Caco-2 (cell line): ENCODE data around the gene TAS2R31. TPM values are rescaled to one million over a fixed set of nuclear protein-coding genes. Genes with fewer than 3 reads are reported as not detected.
A peak's percentile ranks its signal among the peaks of the same experiment; 100 is the strongest.

Source experiments
- BruUV-seq: library from RNA; stranded (reverse); fragments of 400-500 nt; replicated peaks from 2 replicates; lab custom pipeline; 2021; lab: Mats Ljungman, UMichigan
- CTCF ChIA-PET: fragments of 300-600 bp; sonication (Branson Sonifier 250); formaldehyde crosslinking; loops from one replicate; lab custom pipeline; 2022; ENCODE audit warnings: antibody characterized with exemption; lab: Charles Lee
- POLR2A ChIA-PET: fragments of 300-600 bp; sonication (Branson Sonifier 250); formaldehyde crosslinking; loops from one replicate; lab custom pipeline; 2022; ENCODE audit warnings: antibody characterized with exemption; lab: Charles Lee
- DNase-seq, 2 experiments: peaks; one replicate each; pipeline versions ENCODE4 v3.0.0 to v3.0.0-alpha.2; 2020 to 2022
- H3K27me3 ChIP-seq: replicated peaks from 2 replicates; pipeline ENCODE4 v1.6.0; 2011; ENCODE audit warnings: low read length; ENCODE audit not compliant: control insufficient read depth, insufficient read depth
- H3K36me3 ChIP-seq: 2 replicates; pipeline ENCODE4 v1.5.1; 2011; ENCODE audit warnings: low read length; ENCODE audit not compliant: control insufficient read depth, insufficient read depth
- H3K4me1 ChIP-seq: fragments of 250-450 bp; sonication (Bioruptor Pico); 2 replicates; pipeline ENCODE4 v1.5.1; 2020; ENCODE audit warnings: mild to moderate bottlenecking
- H3K4me3 ChIP-seq: 2 replicates; pipeline ENCODE4 v1.5.1; 2011; ENCODE audit warnings: low read depth, mild to moderate bottlenecking, control low read depth, low read length
- H3K9me3 ChIP-seq: fragments of 250-450 bp; sonication (Bioruptor Pico); 2 replicates; pipeline ENCODE4 v1.5.1; 2020; ENCODE audit warnings: mild to moderate bottlenecking, moderate library complexity
- H3K27ac Mint-ChIP-seq: one replicate; pipeline ENCODE4 v1.8.0; 2022; ENCODE audit warnings: mixed read lengths; ENCODE audit not compliant: unreplicated experiment
- H3K27me3 Mint-ChIP-seq: one replicate; pipeline ENCODE4 v1.8.0; 2022; ENCODE audit warnings: mixed read lengths; ENCODE audit not compliant: insufficient read depth, unreplicated experiment
- H3K36me3 Mint-ChIP-seq: one replicate; pipeline ENCODE4 v1.8.0; 2022; ENCODE audit warnings: mild to moderate bottlenecking, mixed read lengths; ENCODE audit not compliant: insufficient read depth, unreplicated experiment
- H3K4me1 Mint-ChIP-seq: one replicate; pipeline ENCODE4 v1.8.0; 2022; ENCODE audit warnings: low read depth, mixed read lengths; ENCODE audit not compliant: unreplicated experiment
- H3K4me3 Mint-ChIP-seq: one replicate; pipeline ENCODE4 v1.8.0; 2022; ENCODE audit warnings: mild to moderate bottlenecking, moderate library complexity, mixed read lengths; ENCODE audit not compliant: unreplicated experiment
- H3K9me3 Mint-ChIP-seq: one replicate; pipeline ENCODE4 v1.8.0; 2022; ENCODE audit warnings: mixed read lengths; ENCODE audit not compliant: unreplicated experiment
- CTCF ChIP-seq, 2 experiments: fragments of 200-600 bp in 1 of 2; IDR thresholded peaks; 1 replicate in 1 of 2; 2 replicates in 1 of 2; pipeline versions ENCODE4 v1.5.1 to v1.8.0; 2011 to 2022; ENCODE audit warnings: antibody characterized with exemption in 1 of 2, control low read depth in 1 of 2, inconsistent platforms in 1 of 2, low read depth in 1 of 2, low read length in 1 of 2, mild to moderate bottlenecking in 1 of 2, moderate library complexity in 1 of 2; ENCODE audit not compliant: insufficient read depth in 1 of 2, severe bottlenecking in 1 of 2, unreplicated experiment in 1 of 2
- intact Hi-C: fragments of 100-400 bp; cut with micrococcal nuclease; formaldehyde crosslinking; loops from one replicate; pipeline ENCODE4 v1.10.0; 2022; ENCODE audit not compliant: unreplicated experiment
- total RNA-seq: library from RNA; stranded (reverse); gene quantifications from 2 replicates; pipeline ENCODE4 v1.2.3, GENCODE V29; 2022

TAS2R31 gene
- total RNA-seq, 1 experiment from 2014 or later: 4.3 TPM

GRCh38 chr12:11016937-11017336 is 14.3 kb downstream of the TAS2R31 start:
- Mint-ChIP-seq H3K4me3 (no peak overlapping the region), H3K36me3 (peaks cover 5% of the 10 kb centered on the region), H3K9me3 (no peaks in the 10 kb centered on the region), H3K4me1 (peaks cover 23% of the 10 kb centered on the region), H3K27me3 (no peaks in the 10 kb centered on the region), H3K27ac (no peak overlapping the region)
- peaks cover 35% of the 10 kb centered on the region for H3K4me1 ChIP-seq
- no peak for DNase-seq
- H3K4me3 ChIP-seq: no peak overlapping the region
- ChIA-PET CTCF (no interaction called here), POLR2A (no interaction called here)
- intact Hi-C loops: loop anchor here (5.0 kb wide), 1 partner anchor 155 kb away; the partner anchor contains the start of gene SMIM10L1
- no peaks in the 10 kb centered on the region for H3K9me3 ChIP-seq
- TF ChIP-seq CTCF (IDR thresholded peaks at IDR 0.05; ENCODE audit: insufficient read depth in 1 of 2, low read depth in 1 of 2, low read length in 1 of 2, severe bottlenecking in 1 of 2, unreplicated experiment in 1 of 2): no peak
- H3K36me3 ChIP-seq: peaks cover 2% of the 10 kb centered on the region; the same call in 1 of the 2 replicates
- BruUV-seq: no TSS peak
- H3K27me3 ChIP-seq: no peaks in the 10 kb centered on the region

- peak; percentile 77 to 88 for DNase-seq
- peaks cover 2% of the 10 kb centered on the region; the same call in 1 of the 2 replicates for H3K36me3 ChIP-seq
- H3K4me1 ChIP-seq: peaks cover 35% of the 10 kb centered on the region
- H3K36me3 Mint-ChIP-seq: peaks cover 5% of the 10 kb centered on the region
- H3K4me1 Mint-ChIP-seq: peaks cover 23% of the 10 kb centered on the region
- no peak for TF ChIP-seq CTCF (IDR thresholded peaks at IDR 0.05; ENCODE audit: insufficient read depth in 1 of 2, low read depth in 1 of 2, low read length in 1 of 2, severe bottlenecking in 1 of 2, unreplicated experiment in 1 of 2)
- BruUV-seq: no TSS peak
- H3K27ac Mint-ChIP-seq: no peak overlapping the region
- intact Hi-C loops: loop anchor here (1.0 to 5.0 kb wide), 2 partner anchors 54 to 156 kb away; partner anchors contain the start of gene SMIM10L1
- no peaks in the 10 kb centered on the region for H3K9me3 ChIP-seq
- no peaks in the 10 kb centered on the region for H3K27me3 Mint-ChIP-seq
- no peaks in the 10 kb centered on the region for H3K9me3 Mint-ChIP-seq
- peak overlapping the region; percentile 1 for H3K4me3 Mint-ChIP-seq
- ChIA-PET CTCF (no interaction called here), POLR2A (no interaction called here)
- H3K27me3 ChIP-seq: no peaks in the 10 kb centered on the region
- H3K4me3 ChIP-seq: no peak overlapping the region
These were observed 15.3 kb downstream of the TAS2R31 start for GRCh38 chr12:11015775-11016430.

- intact Hi-C loops: no loop called here
- Mint-ChIP-seq H3K36me3 (peaks cover 5% of the 10 kb centered on the region), H3K9me3 (no peaks in the 10 kb centered on the region), H3K4me1 (peaks cover 23% of the 10 kb centered on the region), H3K27me3 (no peaks in the 10 kb centered on the region), H3K4me3 (no peak overlapping the region), H3K27ac (no peak overlapping the region)
- H3K9me3 ChIP-seq: no peaks in the 10 kb centered on the region
- no peak for TF ChIP-seq CTCF (IDR thresholded peaks at IDR 0.05; ENCODE audit: insufficient read depth in 1 of 2, low read depth in 1 of 2, low read length in 1 of 2, severe bottlenecking in 1 of 2, unreplicated experiment in 1 of 2)
- POLR2A ChIA-PET: no interaction called here
- DNase-seq: no peak
- H3K27me3 ChIP-seq: no peaks in the 10 kb centered on the region
- peaks cover 2% of the 10 kb centered on the region; the same call in 1 of the 2 replicates for H3K36me3 ChIP-seq
- H3K4me3 ChIP-seq: no peak overlapping the region
- CTCF ChIA-PET: no interaction called here
- BruUV-seq: no TSS peak
- H3K4me1 ChIP-seq: peaks cover 35% of the 10 kb centered on the region
These were observed 17.0 kb downstream of the TAS2R31 start for GRCh38 chr12:11014234-11014633.
